Measurements from ENCODE around the gene SCYL3. TPM values are rescaled to one million over a fixed set of nuclear protein-coding genes. Genes with fewer than 3 reads are reported as not detected.

Gene SCYL3, protein sequence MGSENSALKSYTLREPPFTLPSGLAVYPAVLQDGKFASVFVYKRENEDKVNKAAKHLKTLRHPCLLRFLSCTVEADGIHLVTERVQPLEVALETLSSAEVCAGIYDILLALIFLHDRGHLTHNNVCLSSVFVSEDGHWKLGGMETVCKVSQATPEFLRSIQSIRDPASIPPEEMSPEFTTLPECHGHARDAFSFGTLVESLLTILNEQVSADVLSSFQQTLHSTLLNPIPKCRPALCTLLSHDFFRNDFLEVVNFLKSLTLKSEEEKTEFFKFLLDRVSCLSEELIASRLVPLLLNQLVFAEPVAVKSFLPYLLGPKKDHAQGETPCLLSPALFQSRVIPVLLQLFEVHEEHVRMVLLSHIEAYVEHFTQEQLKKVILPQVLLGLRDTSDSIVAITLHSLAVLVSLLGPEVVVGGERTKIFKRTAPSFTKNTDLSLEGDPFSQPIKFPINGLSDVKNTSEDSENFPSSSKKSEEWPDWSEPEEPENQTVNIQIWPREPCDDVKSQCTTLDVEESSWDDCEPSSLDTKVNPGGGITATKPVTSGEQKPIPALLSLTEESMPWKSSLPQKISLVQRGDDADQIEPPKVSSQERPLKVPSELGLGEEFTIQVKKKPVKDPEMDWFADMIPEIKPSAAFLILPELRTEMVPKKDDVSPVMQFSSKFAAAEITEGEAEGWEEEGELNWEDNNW
- total RNA-seq, result 8.5 and 9.0 TPM in 2 replicates

DNA sequence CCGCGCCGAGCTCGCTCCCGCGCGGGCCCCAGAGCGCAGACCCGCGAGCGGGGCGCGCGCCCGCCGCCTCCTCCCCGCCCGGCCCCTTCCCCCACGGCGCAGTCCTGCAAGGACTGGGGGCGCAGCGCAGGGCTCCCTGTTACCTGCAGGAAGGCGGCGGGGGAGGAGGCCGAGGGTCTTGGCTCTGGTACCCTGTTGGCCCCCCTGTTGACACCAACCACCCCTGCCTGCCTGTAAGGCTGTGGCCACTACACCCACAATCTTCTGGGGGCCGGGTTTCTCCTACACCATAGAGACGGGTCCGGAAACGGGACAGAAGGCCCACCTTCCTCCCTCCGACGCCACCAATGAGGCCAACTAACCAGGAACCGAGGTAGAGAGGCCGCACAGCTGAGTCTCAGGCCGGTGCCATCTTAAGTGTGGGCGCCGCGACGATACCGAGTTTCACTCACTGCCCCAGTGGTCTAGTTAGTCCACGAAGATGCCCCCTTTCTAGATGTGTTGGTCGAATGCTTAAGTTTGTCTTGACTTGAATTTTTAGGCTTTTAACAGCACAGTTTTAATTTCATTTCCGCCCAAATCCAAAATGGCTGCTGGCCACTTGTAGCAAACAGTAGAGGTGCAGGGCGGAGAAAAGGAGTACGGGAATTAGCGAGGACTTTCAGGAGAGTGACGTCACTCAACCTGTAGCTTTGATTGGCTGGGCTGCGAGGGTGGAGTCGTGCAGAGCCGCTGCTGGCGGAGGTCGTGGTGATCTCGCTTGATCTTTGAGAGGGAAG is at the start of gene SCYL3:
Gene SCYL3 (minus strand): TSS at position 252 of the 779 bp plus-strand sequence. CDS start 5,056 bp downstream, outside the sequence.

Other genes with a start within 250 kb of the SCYL3 start
- not detected in 2 replicates for gene SELL, start 182.3 kb downstream of the SCYL3 start, total RNA-seq
- not detected in 2 replicates for gene SELE, start 159.8 kb downstream of the SCYL3 start, total RNA-seq
- gene METTL18, start 99.0 kb downstream of the SCYL3 start, total RNA-seq, result 5.8 and 7.9 TPM in 2 replicates
- gene KIFAP3, start 180.8 kb upstream of the SCYL3 start, total RNA-seq, result 15.7 and 23.1 TPM in 2 replicates

All from nasal cavity respiratory epithelium epithelial cell of viscerocranial mucosa (primary cell).